HTERT RPE-1 (cell line): ENCODE measurements around the gene MAGI1.
"Not testable (repeated sequence)": the region's sequence is repeated elsewhere in the genome, so short reads cannot be mapped to it uniquely, and the experiment has no call there.

Experiments
- in situ Hi-C: fragments of 300-500 bp; cut with MboI; formaldehyde crosslinking; loops from 4 replicates; pipeline ENCODE4 v1.14.3; 2020; ENCODE audit warnings: low sequenced_read_pairs

The MAGI1 gene

GRCh38 chr3:65521032-65521431 is 517.7 kb downstream of the MAGI1 start:
- in situ Hi-C loops, result no loop called here

GRCh38 chr3:65516998-65517397 is 521.7 kb downstream of the MAGI1 start:
- in situ Hi-C loops, result no loop called here

GRCh38 chr3:65514317-65514716 is 524.4 kb downstream of the MAGI1 start:
- in situ Hi-C loops, result not testable (repeated sequence)

GRCh38 chr3:65509423-65509794 is 529.3 kb downstream of the MAGI1 start:
- in situ Hi-C loops, result not testable (repeated sequence)

GRCh38 chr3:65508750-65509422 is 529.8 kb downstream of the MAGI1 start:
- in situ Hi-C loops, result no loop called here

GRCh38 chr3:65507437-65507836 is 531.3 kb downstream of the MAGI1 start:
- in situ Hi-C loops, result no loop called here

GRCh38 chr3:65503776-65504175 is 534.9 kb downstream of the MAGI1 start:
- in situ Hi-C loops, result no loop called here

- in situ Hi-C loops, result no loop called here
Measured at GRCh38 chr3:65502526-65502925, 536.2 kb downstream of the MAGI1 start.

GRCh38 chr3:65500398-65501306 is 538.1 kb downstream of the MAGI1 start:
- in situ Hi-C loops, result no loop called here

GRCh38 chr3:65497846-65498245 is 540.9 kb downstream of the MAGI1 start:
- in situ Hi-C loops, result no loop called here

GRCh38 chr3:65497236-65497635 is 541.5 kb downstream of the MAGI1 start:
- in situ Hi-C loops, result no loop called here

- in situ Hi-C loops, result no loop called here
Measured at GRCh38 chr3:65493938-65494337, 544.8 kb downstream of the MAGI1 start.

- in situ Hi-C loops, result no loop called here
Measured at GRCh38 chr3:65493371-65493882, 545.3 kb downstream of the MAGI1 start.

- in situ Hi-C loops, result no loop called here
Measured at GRCh38 chr3:65492249-65492648, 546.5 kb downstream of the MAGI1 start.

GRCh38 chr3:65490114-65490513 is 548.6 kb downstream of the MAGI1 start:
- in situ Hi-C loops, result no loop called here

- in situ Hi-C loops, result no loop called here
Measured at GRCh38 chr3:65489253-65489652, 549.5 kb downstream of the MAGI1 start.

- in situ Hi-C loops, result no loop called here
Measured at GRCh38 chr3:65485826-65486469, 552.8 kb downstream of the MAGI1 start.

- in situ Hi-C loops, result no loop called here
Measured at GRCh38 chr3:65484964-65485363, 553.8 kb downstream of the MAGI1 start.

GRCh38 chr3:65483480-65483879 is 555.2 kb downstream of the MAGI1 start:
- in situ Hi-C loops, result no loop called here

- in situ Hi-C loops, result no loop called here
Measured at GRCh38 chr3:65483011-65483410, 555.7 kb downstream of the MAGI1 start.

GRCh38 chr3:65481085-65481484 is 557.6 kb downstream of the MAGI1 start:
- in situ Hi-C loops, result no loop called here
